SK-N-SH treated with all-trans-retinoic acid at 6 μM for 48 hours (cell line): Measurements from ENCODE around the gene HTR1A.

Experiments
- CREB5 ChIP-seq: fragments of 250-450 bp; sonication (Bioruptor Pico); IDR thresholded peaks from 2 replicates; pipeline ENCODE4 v1.5.1; 2020; ENCODE audit warnings: low read depth, mild to moderate bottlenecking, moderate library complexity
- ESRRG ChIP-seq: fragments of 250-450 bp; sonication (Bioruptor Pico); IDR thresholded peaks from 2 replicates; pipeline ENCODE4 v1.6.1; 2021; ENCODE audit warnings: mild to moderate bottlenecking
- TCF4 ChIP-seq: fragments of 250-450 bp; sonication (Bioruptor Pico); IDR thresholded peaks from 2 replicates; pipeline ENCODE4 v1.8.0; 2021; ENCODE audit warnings: mild to moderate bottlenecking, moderate library complexity, borderline replicate concordance
- TOX ChIP-seq: fragments of 250-450 bp; sonication (Bioruptor Pico); IDR thresholded peaks from 2 replicates; pipeline ENCODE4 v1.8.0; 2021; ENCODE audit warnings: mild to moderate bottlenecking, moderate library complexity, borderline replicate concordance
- ZFP30 ChIP-seq: fragments of 450-650 bp; formaldehyde crosslinking; IDR thresholded peaks from 2 replicates; pipeline ENCODE4 v1.5.0; 2022; ENCODE audit warnings: mild to moderate bottlenecking, moderate library complexity
- ZNF8 ChIP-seq: fragments of 450-650 bp; formaldehyde crosslinking; IDR thresholded peaks from 2 replicates; pipeline ENCODE4 v1.5.0; 2020; ENCODE audit warnings: mild to moderate bottlenecking, moderate library complexity
- TF ChIP-seq, protein P1 (sequence below): fragments of 250-450 bp; sonication (Bioruptor Pico); IDR thresholded peaks from 2 replicates; pipeline ENCODE4 v1.8.0; 2020; ENCODE audit warnings: mild to moderate bottlenecking, moderate library complexity, borderline replicate concordance

GRCh38 chr5:63962279-63962678, at the start of gene HTR1A:
- TF ChIP-seq CREB5 (CRISPR knock-in tag), result no peak
- no peak for TF ChIP-seq ESRRG (CRISPR knock-in tag)
- TF ChIP-seq, protein P1, sequence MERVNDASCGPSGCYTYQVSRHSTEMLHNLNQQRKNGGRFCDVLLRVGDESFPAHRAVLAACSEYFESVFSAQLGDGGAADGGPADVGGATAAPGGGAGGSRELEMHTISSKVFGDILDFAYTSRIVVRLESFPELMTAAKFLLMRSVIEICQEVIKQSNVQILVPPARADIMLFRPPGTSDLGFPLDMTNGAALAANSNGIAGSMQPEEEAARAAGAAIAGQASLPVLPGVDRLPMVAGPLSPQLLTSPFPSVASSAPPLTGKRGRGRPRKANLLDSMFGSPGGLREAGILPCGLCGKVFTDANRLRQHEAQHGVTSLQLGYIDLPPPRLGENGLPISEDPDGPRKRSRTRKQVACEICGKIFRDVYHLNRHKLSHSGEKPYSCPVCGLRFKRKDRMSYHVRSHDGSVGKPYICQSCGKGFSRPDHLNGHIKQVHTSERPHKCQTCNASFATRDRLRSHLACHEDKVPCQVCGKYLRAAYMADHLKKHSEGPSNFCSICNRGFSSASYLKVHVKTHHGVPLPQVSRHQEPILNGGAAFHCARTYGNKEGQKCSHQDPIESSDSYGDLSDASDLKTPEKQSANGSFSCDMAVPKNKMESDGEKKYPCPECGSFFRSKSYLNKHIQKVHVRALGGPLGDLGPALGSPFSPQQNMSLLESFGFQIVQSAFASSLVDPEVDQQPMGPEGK (CRISPR knock-in tag), result no peak
- TF ChIP-seq TCF4 (CRISPR knock-in tag), result no peak
- TF ChIP-seq ZFP30 (CRISPR knock-in tag), result no peak
- no peak for TF ChIP-seq TOX (CRISPR knock-in tag)
- no peak for TF ChIP-seq ZNF8 (CRISPR knock-in tag)
